Stomach (tissue), 4 donors: ENCODE results near the gene RPL28.

Source experiments
- CTCF ChIP-seq, 7 experiments: fragments of 450-650 bp in 4 of 7; fragments of 200-600 bp in 3 of 7; sonication (generic) in 3 of 7; IDR thresholded peaks; one replicate each; pipeline ENCODE4 v1.5.1; 2016 to 2019; ENCODE audit warnings: antibody characterized with exemption in 7 of 7, control low read depth in 2 of 7, mild to moderate bottlenecking in 1 of 7
- POLR2A ChIP-seq, 4 donors: fragments of 450-650 bp; IDR thresholded peaks; one replicate each; pipeline ENCODE4 v1.6.1; 2016; ENCODE audit warnings: antibody characterized with exemption in 4 of 4, control low read depth in 2 of 4, mild to moderate bottlenecking in 1 of 4, moderate library complexity in 1 of 4
- POLR2AphosphoS5 ChIP-seq, 3 donors: sonication (generic); formaldehyde crosslinking; IDR thresholded peaks; one replicate each; pipeline ENCODE4 v1.6.1; 2016; ENCODE audit warnings: antibody characterized with exemption in 3 of 3

GRCh38 chr19:55368701-55369563 lies 16.8 kb upstream of the RPL28 start:
- TF ChIP-seq POLR2AphosphoS5 (IDR thresholded peaks at IDR 0.05), result no peak
- TF ChIP-seq CTCF (IDR thresholded peaks at IDR 0.05), result no peak
- no peak for TF ChIP-seq POLR2A (IDR thresholded peaks at IDR 0.05)
